Measurements from ENCODE around the gene SPATS1. TPM values are rescaled to one million over a fixed set of nuclear protein-coding genes. Genes with fewer than 3 reads are reported as not detected.

The SPATS1 gene
- total RNA-seq (2022; extraction: Qiagen RNA extraction; ENCODE audit: low read depth): not detected in 5 replicates

GRCh38 chr6:44342489-44342888, at the start of gene SPATS1:
SPATS1 (plus strand) TSS chr6:44342650; CDS start chr6:44343096, 446 bp downstream.

GRCh38 chr6:44312901-44313788, 29.3 kb upstream of the SPATS1 start, which contains the start of gene AARS2:
AARS2 (minus strand) TSS chr6:44313347; CDS start chr6:44313323, 24 bp downstream.

GRCh38 chr6:44387346-44388134, 45.1 kb downstream of the SPATS1 start, which contains the start of gene CDC5L:
CDC5L (plus strand) TSS chr6:44387706; CDS start chr6:44387824, 118 bp downstream.

Other genes starting within 250 kb of the SPATS1 start
- gene MRPL14, start 215.2 kb upstream of the SPATS1 start, total RNA-seq (2022; extraction: Qiagen RNA extraction; ENCODE audit: low read depth): 58.5 to 83.5 TPM (median 70.8 TPM) in 5 replicates
- 12.1 to 17.3 TPM (median 16.4 TPM) in 5 replicates for gene TMEM63B, start 215.1 kb upstream of the SPATS1 start, total RNA-seq (2022; extraction: Qiagen RNA extraction; ENCODE audit: low read depth)
- not detected in 5 replicates for gene CAPN11, start 183.8 kb upstream of the SPATS1 start, total RNA-seq (2022; extraction: Qiagen RNA extraction; ENCODE audit: low read depth)
- gene MYMX, start 125.7 kb upstream of the SPATS1 start, total RNA-seq (2022; extraction: Qiagen RNA extraction; ENCODE audit: low read depth): not detected in 5 replicates
- gene SLC29A1, start 119.1 kb upstream of the SPATS1 start, total RNA-seq (2022; extraction: Qiagen RNA extraction; ENCODE audit: low read depth): 39.0 to 57.6 TPM (median 53.1 TPM) in 5 replicates
- 1,151 to 1,429 TPM (median 1,269 TPM) in 5 replicates for gene HSP90AB1, start 95.5 kb upstream of the SPATS1 start, total RNA-seq (2022; extraction: Qiagen RNA extraction; ENCODE audit: low read depth)
- 48.5 to 66.8 TPM (median 64.9 TPM) in 5 replicates for gene SLC35B2, start 85.1 kb upstream of the SPATS1 start, total RNA-seq (2022; extraction: Qiagen RNA extraction; ENCODE audit: low read depth)
- 9.6 to 18.6 TPM (median 11.9 TPM) in 5 replicates for gene NFKBIE, start 77.1 kb upstream of the SPATS1 start, total RNA-seq (2022; extraction: Qiagen RNA extraction; ENCODE audit: low read depth)
- gene TMEM151B, start 72.2 kb upstream of the SPATS1 start, total RNA-seq (2022; extraction: Qiagen RNA extraction; ENCODE audit: low read depth): 0.01 to 0.05 TPM in 2 of 5 replicates, not detected in the others
- gene AARS2, start 29.3 kb upstream of the SPATS1 start, total RNA-seq (2022; extraction: Qiagen RNA extraction; ENCODE audit: low read depth): 5.1 to 7.7 TPM (median 6.4 TPM) in 5 replicates
- 9.9 to 17.8 TPM (median 12.7 TPM) in 5 replicates for gene CDC5L, start 45.1 kb downstream of the SPATS1 start, total RNA-seq (2022; extraction: Qiagen RNA extraction; ENCODE audit: low read depth)